Suprapubic skin (tissue), 4 donors: ENCODE results near the gene VTI1A. TPM values are rescaled to one million over a fixed set of nuclear protein-coding genes. Genes with fewer than 3 reads are reported as not detected.

Experiments
- DNase-seq, 2 donors: peaks; one replicate each; pipeline ENCODE4 v3.0.0-alpha.2; 2019; ENCODE audit warnings: low spot score in 2 of 2
- H3K27ac ChIP-seq: fragments of 200-600 bp; sonication (generic); one replicate; pipeline ENCODE4 v1.5.1; 2019
- H3K27me3 ChIP-seq: fragments of 200-600 bp; sonication (generic); one replicate; pipeline ENCODE4 v1.5.1; 2019
- H3K36me3 ChIP-seq: fragments of 200-600 bp; sonication (generic); one replicate; pipeline ENCODE4 v1.5.1; 2019
- H3K4me1 ChIP-seq: fragments of 200-600 bp; sonication (generic); one replicate; pipeline ENCODE4 v1.5.1; 2019
- H3K4me3 ChIP-seq: fragments of 200-600 bp; sonication (generic); one replicate; pipeline ENCODE4 v1.5.1; 2019; ENCODE audit warnings: mild to moderate bottlenecking
- H3K9me3 ChIP-seq: fragments of 200-600 bp; sonication (generic); one replicate; pipeline ENCODE4 v1.5.1; 2019
- EP300 ChIP-seq: sonication (generic); formaldehyde crosslinking; IDR thresholded peaks from one replicate; pipeline ENCODE4 v1.6.1; 2017; ENCODE audit warnings: antibody characterized with exemption
- POLR2A ChIP-seq, 2 donors: fragments of 450-650 bp; IDR thresholded peaks; one replicate each; pipeline ENCODE4 v1.6.1; 2017; ENCODE audit warnings: antibody characterized with exemption in 2 of 2, mild to moderate bottlenecking in 2 of 2, moderate library complexity in 2 of 2
- POLR2AphosphoS5 ChIP-seq, 3 donors: sonication (generic); formaldehyde crosslinking; IDR thresholded peaks; one replicate each; pipeline ENCODE4 v1.6.1; 2017; ENCODE audit warnings: antibody characterized with exemption in 3 of 3
- WGBS: methylation state at CpG from one replicate; pipeline ENCODE4 v1.1.5; 2018; 5-methylcytosine and 5-hydroxymethylcytosine counted together
- total RNA-seq, 4 donors: library from RNA; depleted of rRNA; stranded (reverse); fragments of >200 nt; gene quantifications; one replicate each; pipeline ENCODE4 v1.1.0, GENCODE V29; 2016
- TF ChIP-seq, protein P1 (sequence below), 2 donors: fragments of 200-600 bp in 1 of 2; fragments of 450-650 bp in 1 of 2; sonication (generic) in 1 of 2; IDR thresholded peaks; one replicate each; pipeline ENCODE4 v1.5.1; 2016 to 2019; ENCODE audit warnings: antibody characterized with exemption in 2 of 2, mild to moderate bottlenecking in 1 of 2, moderate library complexity in 1 of 2

VTI1A gene
- total RNA-seq, 4 donors from 2014 or later, result 43.0 to 81.0 (median 49.2) TPM

DNA sequence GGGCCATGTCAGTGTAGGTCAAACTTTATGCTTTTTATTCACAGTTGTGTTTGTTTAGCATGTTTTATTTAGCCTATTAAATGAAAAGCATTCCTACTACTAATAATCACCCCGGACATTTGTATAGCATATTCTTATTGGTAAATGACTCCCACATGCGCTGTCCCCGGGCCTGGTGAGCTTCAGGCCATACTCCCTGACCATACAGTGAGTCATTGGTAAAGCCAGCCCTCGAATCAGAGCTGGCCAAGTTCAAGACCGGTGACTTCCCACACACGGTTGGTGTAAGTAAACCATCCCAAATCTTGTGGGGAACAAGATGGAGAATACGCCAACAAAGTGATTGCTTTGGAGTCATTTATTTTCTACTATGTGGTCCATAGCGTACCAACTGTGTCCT lies 264.4 kb downstream of the VTI1A start:
- Histone ChIP-seq H3K9me3 (no peaks in the 10 kb centered on the region), H3K36me3 (no peaks in the 10 kb centered on the region), H3K4me3 (no peak overlapping the region), H3K27me3 (no peaks in the 10 kb centered on the region), H3K4me1 (no peaks in the 10 kb centered on the region), H3K27ac (no peak overlapping the region)
- DNase-seq, result no peak
- 87% methylated on average over 8 of the region's 8 CpGs for WGBS
- TF ChIP-seq POLR2AphosphoS5 (IDR thresholded peaks at IDR 0.05), result no peak
- TF ChIP-seq EP300, result no peak
- TF ChIP-seq POLR2A (IDR thresholded peaks at IDR 0.05), result no peak
- TF ChIP-seq, protein P1, sequence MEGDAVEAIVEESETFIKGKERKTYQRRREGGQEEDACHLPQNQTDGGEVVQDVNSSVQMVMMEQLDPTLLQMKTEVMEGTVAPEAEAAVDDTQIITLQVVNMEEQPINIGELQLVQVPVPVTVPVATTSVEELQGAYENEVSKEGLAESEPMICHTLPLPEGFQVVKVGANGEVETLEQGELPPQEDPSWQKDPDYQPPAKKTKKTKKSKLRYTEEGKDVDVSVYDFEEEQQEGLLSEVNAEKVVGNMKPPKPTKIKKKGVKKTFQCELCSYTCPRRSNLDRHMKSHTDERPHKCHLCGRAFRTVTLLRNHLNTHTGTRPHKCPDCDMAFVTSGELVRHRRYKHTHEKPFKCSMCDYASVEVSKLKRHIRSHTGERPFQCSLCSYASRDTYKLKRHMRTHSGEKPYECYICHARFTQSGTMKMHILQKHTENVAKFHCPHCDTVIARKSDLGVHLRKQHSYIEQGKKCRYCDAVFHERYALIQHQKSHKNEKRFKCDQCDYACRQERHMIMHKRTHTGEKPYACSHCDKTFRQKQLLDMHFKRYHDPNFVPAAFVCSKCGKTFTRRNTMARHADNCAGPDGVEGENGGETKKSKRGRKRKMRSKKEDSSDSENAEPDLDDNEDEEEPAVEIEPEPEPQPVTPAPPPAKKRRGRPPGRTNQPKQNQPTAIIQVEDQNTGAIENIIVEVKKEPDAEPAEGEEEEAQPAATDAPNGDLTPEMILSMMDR (IDR thresholded peaks at IDR 0.05), result no peak

DNA sequence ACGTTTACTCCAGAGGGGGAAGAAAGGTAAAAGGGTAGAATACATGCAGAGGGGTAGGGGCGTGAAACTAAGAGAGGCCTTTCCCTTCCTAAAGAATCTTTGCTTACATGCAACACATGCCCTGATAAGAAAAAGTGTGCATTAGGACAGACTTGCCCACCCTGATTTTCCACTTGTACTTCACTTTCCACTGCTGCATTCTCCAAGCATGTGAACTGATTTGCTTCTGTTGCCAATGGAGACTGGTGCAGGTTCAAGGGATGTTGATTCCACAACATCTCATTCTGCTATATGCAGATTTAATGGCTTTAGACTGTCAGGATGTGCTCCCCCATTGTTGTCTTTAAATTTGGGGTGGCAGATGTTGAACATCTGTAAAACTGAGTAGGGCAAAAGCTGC lies 265.5 kb downstream of the VTI1A start:
- no peaks in the 10 kb centered on the region for H3K36me3 ChIP-seq
- no peaks in the 10 kb centered on the region for H3K9me3 ChIP-seq
- H3K4me1 ChIP-seq, result no peaks in the 10 kb centered on the region
- H3K4me3 ChIP-seq, result no peak overlapping the region
- H3K27me3 ChIP-seq, result no peaks in the 10 kb centered on the region
- 78% methylated on average over 2 of the region's 2 CpGs for WGBS
- no peak for TF ChIP-seq POLR2AphosphoS5 (IDR thresholded peaks at IDR 0.05)
- no peak for TF ChIP-seq EP300
- no peak for TF ChIP-seq POLR2A (IDR thresholded peaks at IDR 0.05)
- TF ChIP-seq, protein P1 (IDR thresholded peaks at IDR 0.05), result no peak
- DNase-seq, result no peak
- H3K27ac ChIP-seq, result no peak overlapping the region

DNA sequence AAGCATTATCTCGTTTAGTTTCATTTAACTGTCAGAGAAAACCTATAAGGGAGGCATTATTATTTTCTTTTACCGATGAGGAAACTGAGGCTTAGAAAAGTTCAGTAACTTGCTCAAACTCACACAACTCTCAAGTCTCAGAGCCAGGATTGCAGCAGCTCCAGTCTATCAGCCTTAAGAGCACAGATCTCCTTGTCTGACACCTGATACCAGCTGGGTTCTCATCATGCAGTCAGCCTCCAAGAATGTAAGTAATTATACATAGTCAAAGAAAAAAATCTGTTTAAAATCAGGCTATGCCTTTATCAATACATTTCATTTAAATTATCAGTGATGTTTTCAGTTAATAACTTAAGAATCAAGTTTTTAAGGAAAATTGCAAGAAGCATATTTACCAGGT lies 266.4 kb downstream of the VTI1A start:
- TF ChIP-seq, protein P1 (IDR thresholded peaks at IDR 0.05), result no peak
- TF ChIP-seq EP300 (no peak), POLR2AphosphoS5 (IDR thresholded peaks at IDR 0.05) (no peak), POLR2A (IDR thresholded peaks at IDR 0.05) (no peak)
- no peak for DNase-seq
- Histone ChIP-seq H3K27ac (no peak overlapping the region), H3K4me3 (no peak overlapping the region), H3K36me3 (no peaks in the 10 kb centered on the region), H3K27me3 (no peaks in the 10 kb centered on the region), H3K9me3 (no peaks in the 10 kb centered on the region), H3K4me1 (no peaks in the 10 kb centered on the region)
- 96% methylated on average over 2 of the region's 2 CpGs for WGBS

DNA sequence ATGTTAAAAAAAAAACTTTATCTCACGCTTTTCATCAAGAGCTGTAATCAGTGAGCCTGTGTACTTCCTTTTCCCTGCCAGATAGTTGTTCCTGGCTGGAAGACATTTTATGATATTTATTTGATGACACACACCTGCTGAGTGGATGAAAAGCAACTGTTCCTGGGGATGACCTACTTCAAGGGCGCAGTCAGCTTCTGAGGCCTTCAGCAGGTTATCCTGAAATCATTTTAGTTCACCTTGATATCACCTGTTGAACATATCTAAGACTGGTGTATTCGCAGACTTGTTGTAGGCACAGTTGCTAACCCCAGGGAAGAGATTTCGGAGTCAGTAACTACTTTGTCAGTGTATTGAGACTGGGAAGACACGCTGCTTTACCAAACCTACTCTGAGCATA lies 268.6 kb downstream of the VTI1A start:
- WGBS, result 87% methylated on average over 5 of the region's 5 CpGs
- Histone ChIP-seq H3K4me1 (no peaks in the 10 kb centered on the region), H3K9me3 (no peaks in the 10 kb centered on the region), H3K27me3 (no peaks in the 10 kb centered on the region), H3K36me3 (no peaks in the 10 kb centered on the region), H3K4me3 (no peak overlapping the region), H3K27ac (no peak overlapping the region)
- no peak for DNase-seq
- TF ChIP-seq EP300 (no peak), POLR2A (IDR thresholded peaks at IDR 0.05) (no peak), POLR2AphosphoS5 (IDR thresholded peaks at IDR 0.05) (no peak)

DNA sequence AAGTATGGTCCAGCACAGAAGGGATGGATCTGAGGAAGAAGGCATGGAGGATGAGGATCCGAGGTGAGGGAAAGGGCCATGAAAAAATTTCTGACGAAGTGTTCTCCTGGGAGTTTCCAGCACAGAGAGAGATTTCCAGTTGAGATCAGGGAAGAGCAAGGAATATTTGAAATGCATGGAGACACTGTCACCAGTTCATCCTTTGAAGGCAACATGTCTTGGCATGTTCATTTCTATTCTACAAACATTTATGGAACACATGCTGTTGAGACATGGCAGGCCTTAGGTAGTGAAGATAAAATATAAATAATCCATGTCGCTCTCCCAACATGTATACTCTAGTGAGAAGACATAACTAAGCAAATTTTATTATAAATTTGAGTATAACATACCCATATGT lies 269.1 kb downstream of the VTI1A start:
- TF ChIP-seq, protein P1 (IDR thresholded peaks at IDR 0.05), result no peak
- TF ChIP-seq EP300 (no peak), POLR2A (IDR thresholded peaks at IDR 0.05) (no peak), POLR2AphosphoS5 (IDR thresholded peaks at IDR 0.05) (no peak)
- H3K36me3 ChIP-seq, result no peaks in the 10 kb centered on the region
- no peak overlapping the region for H3K4me3 ChIP-seq
- H3K9me3 ChIP-seq, result no peaks in the 10 kb centered on the region
- no peaks in the 10 kb centered on the region for H3K27me3 ChIP-seq
- 73% methylated on average over 3 of the region's 3 CpGs for WGBS
- no peak for DNase-seq
- no peaks in the 10 kb centered on the region for H3K4me1 ChIP-seq
- no peak overlapping the region for H3K27ac ChIP-seq

DNA sequence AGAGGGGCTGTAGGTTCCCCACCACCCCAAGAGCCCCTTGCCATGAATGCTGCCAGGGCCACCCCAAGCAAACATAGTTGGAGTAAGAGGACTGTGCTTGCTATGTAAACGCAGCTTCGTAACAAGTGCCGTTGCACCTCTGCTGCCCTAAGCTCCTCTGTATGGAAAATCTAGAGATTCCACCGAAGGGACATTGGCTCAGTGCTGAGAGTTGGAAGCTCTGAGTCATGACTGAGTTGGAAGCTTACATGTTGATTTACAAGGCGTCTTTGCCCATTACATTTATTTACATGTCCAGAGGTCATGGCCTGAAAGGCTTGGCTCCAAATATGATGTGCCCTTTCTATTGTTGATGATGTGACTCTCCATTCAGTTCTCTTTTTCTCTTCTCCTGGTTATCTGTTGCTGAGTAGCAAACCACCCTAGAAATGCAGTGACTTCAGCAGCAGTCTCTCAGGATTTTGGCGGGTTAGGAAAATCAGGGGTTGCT lies 270.0 kb downstream of the VTI1A start:
- H3K9me3 ChIP-seq, result no peaks in the 10 kb centered on the region
- H3K4me1 ChIP-seq, result no peaks in the 10 kb centered on the region
- H3K4me3 ChIP-seq, result no peak overlapping the region
- no peak for DNase-seq
- TF ChIP-seq POLR2AphosphoS5 (IDR thresholded peaks at IDR 0.05) (no peak), POLR2A (IDR thresholded peaks at IDR 0.05) (no peak), EP300 (no peak)
- TF ChIP-seq, protein P1 (IDR thresholded peaks at IDR 0.05), result no peak
- H3K27ac ChIP-seq, result no peak overlapping the region
- no peaks in the 10 kb centered on the region for H3K36me3 ChIP-seq
- 77% methylated on average over 6 of the region's 6 CpGs for WGBS
- H3K27me3 ChIP-seq, result no peaks in the 10 kb centered on the region
